SK-N-SH (cell line): ENCODE results near the gene WWC2. TPM values are rescaled to one million over a fixed set of nuclear protein-coding genes. Genes with fewer than 3 reads are reported as not detected.

Experiments
- CTCF ChIA-PET: fragments of 300-600, 350-600 bp; formaldehyde crosslinking; extraction: SDS; loops from one replicate; lab custom pipeline; 2021; lab: Yijun Ruan, JAX
- POLR2A ChIA-PET: fragments of 350-600 bp; sonication (Branson Sonifier 250); formaldehyde crosslinking; extraction: SDS; loops from one replicate; lab custom pipeline; 2020; ENCODE audit warnings: antibody characterized with exemption, inconsistent platforms; lab: Yijun Ruan, JAX
- DNase-seq: peaks from one replicate; pipeline ENCODE4 v3.0.0; 2012
- H2AFZ ChIP-seq: fragments of 200-600 bp; sonication (generic); 2 replicates; pipeline ENCODE4 v1.8.1; 2016; ENCODE audit warnings: antibody characterized with exemption, mild to moderate bottlenecking, low read depth
- H3F3A ChIP-seq: fragments of 200-600 bp; sonication (generic); replicated peaks from 2 replicates; pipeline ENCODE3; 2016; ENCODE audit warnings: antibody characterized with exemption, mild to moderate bottlenecking; ENCODE audit not compliant: insufficient read depth
- H3K27ac ChIP-seq, 2 experiments: fragments of 200-500 bp in 1 of 2; fragments of 200-600 bp in 1 of 2; sonication (Bioruptor generic) in 1 of 2; sonication (generic), shearing (Covaris generic) in 1 of 2; 2 replicates each; pipeline versions ENCODE4 v1.5.1 to v1.6.1; 2014 to 2016; ENCODE audit warnings: low read depth in 2 of 2, inconsistent platforms in 1 of 2, low read length in 1 of 2, mild to moderate bottlenecking in 1 of 2, mixed read lengths in 1 of 2
- H3K27me3 ChIP-seq: fragments of 200-600 bp; sonication (generic), shearing (Covaris generic); 2 replicates; pipeline ENCODE4 v1.6.1; 2016; ENCODE audit warnings: mixed run types; ENCODE audit not compliant: insufficient read depth
- H3K36me3 ChIP-seq, 2 experiments: fragments of 200-500 bp in 1 of 2; fragments of 200-600 bp in 1 of 2; sonication (Bioruptor generic) in 1 of 2; sonication (generic) in 1 of 2; replicated peaks in 1 of 2; 2 replicates each; pipeline versions ENCODE3 to v1.5.1; 2014 to 2016; ENCODE audit warnings: low read length in 1 of 2, mild to moderate bottlenecking in 1 of 2; ENCODE audit not compliant: insufficient read depth in 2 of 2, control insufficient read depth in 1 of 2
- H3K4me1 ChIP-seq, 2 experiments: fragments of 200-500 bp in 1 of 2; fragments of 200-600 bp in 1 of 2; sonication (Bioruptor generic) in 1 of 2; sonication (generic), shearing (Covaris generic) in 1 of 2; 2 replicates each; pipeline versions ENCODE4 v1.5.1 to v1.6.1; 2014 to 2016; ENCODE audit warnings: low read depth in 1 of 2, low read length in 1 of 2, mixed run types in 1 of 2; ENCODE audit not compliant: insufficient read depth in 2 of 2, control insufficient read depth in 1 of 2
- H3K4me2 ChIP-seq: fragments of 200-600 bp; sonication (generic), shearing (Covaris generic); 2 replicates; pipeline ENCODE4 v1.6.1; 2017; ENCODE audit warnings: mixed run types
- H3K4me3 ChIP-seq, 2 experiments: fragments of 200-500 bp in 1 of 2; fragments of 200-600 bp in 1 of 2; sonication (Bioruptor generic) in 1 of 2; sonication (generic), shearing (Covaris generic) in 1 of 2; 2 replicates each; pipeline versions ENCODE4 v1.5.1 to v1.8.1; 2014 to 2016; ENCODE audit warnings: low read depth in 2 of 2, inconsistent platforms in 1 of 2, low read length in 1 of 2, mild to moderate bottlenecking in 1 of 2, mixed read lengths in 1 of 2, moderate library complexity in 1 of 2
- H3K79me2 ChIP-seq: fragments of 200-600 bp; sonication (generic); 2 replicates; pipeline ENCODE4 v1.8.1; 2017; ENCODE audit warnings: mild to moderate bottlenecking; ENCODE audit not compliant: insufficient read depth
- H3K9ac ChIP-seq: fragments of 200-600 bp; sonication (generic); 2 replicates; pipeline ENCODE4 v1.6.1; 2017; ENCODE audit warnings: mixed run types
- H3K9me2 ChIP-seq: fragments of 200-600 bp; sonication (generic); 2 replicates; pipeline ENCODE4 v1.6.1; 2017; ENCODE audit warnings: mixed run types
- H3K9me3 ChIP-seq: fragments of 200-600 bp; sonication (generic); 2 replicates; pipeline ENCODE4 v1.6.1; 2017; ENCODE audit warnings: mixed run types, mild to moderate bottlenecking, moderate library complexity
- H4K20me1 ChIP-seq: fragments of 200-600 bp; sonication (generic); 2 replicates; pipeline ENCODE4 v1.6.1; 2017; ENCODE audit warnings: mild to moderate bottlenecking, mixed run types; ENCODE audit not compliant: insufficient read depth
- CHD2 ChIP-seq: fragments of 150-350 bp; IDR thresholded peaks from 2 replicates; pipeline ENCODE4 v1.6.1; 2018; ENCODE audit warnings: low read length; ENCODE audit not compliant: partially characterized antibody
- CTCF ChIP-seq: fragments of 200-600 bp; sonication (generic); IDR thresholded peaks from 2 replicates; pipeline ENCODE4 v1.6.1; 2017; ENCODE audit warnings: antibody characterized with exemption, mild to moderate bottlenecking, moderate library complexity
- ELF1 ChIP-seq: IDR thresholded peaks from 2 replicates; pipeline ENCODE4 v1.4.0; 2012
- EP300 ChIP-seq, 2 experiments: IDR thresholded peaks; 2 replicates each; pipeline versions ENCODE4 v1.4.0 to v1.6.1; 2012; ENCODE audit warnings: borderline replicate concordance in 1 of 2, low read depth in 1 of 2, low read length in 1 of 2
- FOSL2 ChIP-seq: IDR thresholded peaks from 2 replicates; pipeline ENCODE4 v1.4.0; 2012; ENCODE audit warnings: low read depth, mild to moderate bottlenecking, moderate library complexity, borderline replicate concordance
- FOXM1 ChIP-seq: IDR thresholded peaks from 2 replicates; pipeline ENCODE4 v1.4.0; 2012; ENCODE audit warnings: low read depth, mild to moderate bottlenecking
- GABPA ChIP-seq: IDR thresholded peaks from 2 replicates; pipeline ENCODE4 v1.4.0; 2012; ENCODE audit warnings: low read depth, mild to moderate bottlenecking
- GATA2 ChIP-seq: sonication (generic); formaldehyde crosslinking; IDR thresholded peaks from 2 replicates; pipeline ENCODE4 v1.5.0; 2020; ENCODE audit warnings: mild to moderate bottlenecking, missing genetic modification reagents
- MEF2A ChIP-seq: IDR thresholded peaks from 2 replicates; pipeline ENCODE4 v1.4.0; 2012; ENCODE audit warnings: low read depth, borderline replicate concordance
- MXI1 ChIP-seq: IDR thresholded peaks from 2 replicates; pipeline ENCODE4 v1.6.1; 2012; ENCODE audit warnings: mild to moderate bottlenecking, low read depth, low read length, improper control_type of control experiment
- NFIC ChIP-seq: IDR thresholded peaks from 2 replicates; pipeline ENCODE4 v1.4.0; 2012; ENCODE audit warnings: borderline replicate concordance
- NRF1 ChIP-seq: IDR thresholded peaks from 2 replicates; pipeline ENCODE4 v1.6.1; 2012; ENCODE audit warnings: low read depth, mild to moderate bottlenecking, low read length
- RAD21 ChIP-seq: IDR thresholded peaks from 2 replicates; pipeline ENCODE4 v1.6.1; 2012; ENCODE audit warnings: mild to moderate bottlenecking, low read length
- RCOR1 ChIP-seq: fragments of 150-350 bp; IDR thresholded peaks from 2 replicates; pipeline ENCODE4 v1.6.1; 2017; ENCODE audit warnings: antibody characterized with exemption, low read length
- RXRA ChIP-seq: IDR thresholded peaks from 2 replicates; pipeline ENCODE4 v1.4.0; 2012; ENCODE audit warnings: low read depth, mild to moderate bottlenecking, borderline replicate concordance
- TAF1 ChIP-seq: IDR thresholded peaks from 2 replicates; pipeline ENCODE4 v1.6.1; 2012; ENCODE audit warnings: low read depth, mild to moderate bottlenecking, low read length, moderate library complexity, borderline replicate concordance
- TEAD4 ChIP-seq: IDR thresholded peaks from 2 replicates; pipeline ENCODE4 v1.4.0; 2012; ENCODE audit warnings: mild to moderate bottlenecking, borderline replicate concordance; ENCODE audit not compliant: insufficient read depth
- USF1 ChIP-seq: IDR thresholded peaks from 2 replicates; pipeline ENCODE4 v1.4.0; 2012; ENCODE audit warnings: low read depth, borderline replicate concordance
- USF2 ChIP-seq: fragments of 150-350 bp; IDR thresholded peaks from 2 replicates; pipeline ENCODE4 v1.6.1; 2017; ENCODE audit warnings: antibody characterized with exemption, low read length, low read depth, borderline replicate concordance
- WGBS: methylation state at CpG from one replicate; pipeline ENCODE4 v1.1.6; 2017; ENCODE audit warnings: low lambda C conversion rate; 5-methylcytosine and 5-hydroxymethylcytosine counted together
- polyA plus RNA-seq, 3 experiments: library from polyadenylated mRNA; depleted of rRNA; stranded (reverse); fragments of >200 nt; gene quantifications; 2 replicates each; pipeline ENCODE4 v1.2.3, GENCODE V29; 2012
- TF ChIP-seq, protein P1 (sequence below): fragments of 150-350 bp; IDR thresholded peaks from 2 replicates; pipeline ENCODE4 v1.6.1; 2016; ENCODE audit warnings: mild to moderate bottlenecking, low read depth, low read length

The WWC2 gene
- polyA plus RNA-seq, 1 of the 3 experiments (the other 2 are of a cell fraction): 18.4 TPM

DNA sequence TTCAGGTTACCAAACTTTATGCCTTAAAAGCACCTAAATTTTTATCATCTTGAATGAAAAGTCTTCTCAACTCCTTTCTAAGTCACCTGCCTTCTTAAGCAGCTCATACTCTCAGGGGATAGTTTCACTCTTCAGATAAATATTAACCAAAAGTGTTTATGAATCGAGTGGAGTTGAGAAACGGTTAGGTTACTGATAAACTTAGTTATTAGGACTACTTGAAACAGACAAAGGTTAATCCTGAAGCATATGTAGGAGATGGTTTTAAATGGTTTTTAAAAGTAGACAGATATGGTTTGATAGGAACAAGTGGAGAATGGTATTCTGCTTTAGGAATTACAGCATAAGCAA is 188.2 kb downstream of the WWC2 start (continued):
- no peak for TF ChIP-seq USF1
- no peak for TF ChIP-seq EP300 (IDR thresholded peaks at IDR 0.05; ENCODE audit: borderline replicate concordance in 1 of 2, low read depth in 1 of 2, low read length in 1 of 2)
- TF ChIP-seq ELF1: no peak
- TF ChIP-seq GABPA: no peak
- TF ChIP-seq TAF1: no peak
- no peak for TF ChIP-seq TEAD4
- no peak for TF ChIP-seq GATA2 (CRISPR knock-in tag)

GRCh38 chr4:183287677-183288076 is 188.6 kb downstream of the WWC2 start:
- no peak for DNase-seq
- no peaks in the 10 kb centered on the region for H3K27me3 ChIP-seq
- no peak overlapping the region for H3K4me3 ChIP-seq
- ChIA-PET POLR2A (no interaction called here), CTCF (interaction anchor here (1.1 kb wide), 1 partner anchor 16 kb away, joined by 3 read pairs; no protein-coding TSS in a partner anchor)
- peaks cover 52 to 56% of the 10 kb centered on the region in 2 experiments for H3K36me3 ChIP-seq
- no peak for TF ChIP-seq RCOR1
- no peak for TF ChIP-seq GABPA
- TF ChIP-seq CTCF: no peak
- TF ChIP-seq MXI1: no peak
- no peak for TF ChIP-seq EP300 (IDR thresholded peaks at IDR 0.05; ENCODE audit: borderline replicate concordance in 1 of 2, low read depth in 1 of 2, low read length in 1 of 2)
- no peak for TF ChIP-seq USF1
- TF ChIP-seq CHD2: no peak
- TF ChIP-seq NFIC: no peak
- no peak overlapping the region for H3K9ac ChIP-seq
- no peaks in the 10 kb centered on the region for H3K79me2 ChIP-seq
- H3K27ac ChIP-seq: no peak overlapping the region
- no peaks in the 10 kb centered on the region for H3F3A ChIP-seq
- no peaks in the 10 kb centered on the region for H3K9me2 ChIP-seq
- no peaks in the 10 kb centered on the region for H3K9me3 ChIP-seq
- no peak overlapping the region for H2AFZ ChIP-seq
- H3K4me1 ChIP-seq: no peaks in the 10 kb centered on the region
- H4K20me1 ChIP-seq: no peaks in the 10 kb centered on the region
- 93% methylated on average over 6 of the region's 6 CpGs for WGBS
- H3K4me2 ChIP-seq: no peak overlapping the region

- Histone ChIP-seq H3K36me3 (peaks cover 42 to 46% of the 10 kb centered on the region in 2 experiments), H4K20me1 (no peaks in the 10 kb centered on the region), H3K79me2 (no peaks in the 10 kb centered on the region), H3K9ac (no peak overlapping the region), H3K4me2 (no peak overlapping the region), H3K27ac (no peak overlapping the region), H3K4me1 (no peaks in the 10 kb centered on the region), H2AFZ (no peak overlapping the region), H3K27me3 (no peaks in the 10 kb centered on the region), H3K9me3 (no peaks in the 10 kb centered on the region), H3F3A (no peaks in the 10 kb centered on the region), H3K4me3 (no peak overlapping the region), H3K9me2 (no peaks in the 10 kb centered on the region)
- CTCF ChIA-PET: interaction anchor here (1.1 to 1.8 kb wide), 2 partner anchors 18 to 39 kb away, joined by 3 to 4 read pairs; no protein-coding TSS in a partner anchor
- DNase-seq: no peak
- POLR2A ChIA-PET: no interaction called here
- WGBS: 100% methylated on average over 1 of the region's 2 CpGs
- no peak for TF ChIP-seq NRF1
- TF ChIP-seq TAF1: no peak
- TF ChIP-seq RXRA: no peak
- TF ChIP-seq MEF2A: no peak
- TF ChIP-seq USF2: no peak
- TF ChIP-seq FOXM1: no peak
- TF ChIP-seq NFIC: no peak
- TF ChIP-seq, protein P1, sequence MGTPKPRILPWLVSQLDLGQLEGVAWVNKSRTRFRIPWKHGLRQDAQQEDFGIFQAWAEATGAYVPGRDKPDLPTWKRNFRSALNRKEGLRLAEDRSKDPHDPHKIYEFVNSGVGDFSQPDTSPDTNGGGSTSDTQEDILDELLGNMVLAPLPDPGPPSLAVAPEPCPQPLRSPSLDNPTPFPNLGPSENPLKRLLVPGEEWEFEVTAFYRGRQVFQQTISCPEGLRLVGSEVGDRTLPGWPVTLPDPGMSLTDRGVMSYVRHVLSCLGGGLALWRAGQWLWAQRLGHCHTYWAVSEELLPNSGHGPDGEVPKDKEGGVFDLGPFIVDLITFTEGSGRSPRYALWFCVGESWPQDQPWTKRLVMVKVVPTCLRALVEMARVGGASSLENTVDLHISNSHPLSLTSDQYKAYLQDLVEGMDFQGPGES: no peak
- no peak for TF ChIP-seq ELF1
- no peak for TF ChIP-seq USF1
- no peak for TF ChIP-seq FOSL2
- no peak for TF ChIP-seq RAD21
Observed at GRCh38 chr4:183288955-183289354, 189.9 kb downstream of the WWC2 start.
